NCI-H82 treated with DMSO at 0.1 percent for 48 hours (cell line): ENCODE measurements around the gene INTS11.

Experiments used
- DNase-seq: peaks from one replicate; lab custom pipeline; 2025; ENCODE audit not compliant: unreplicated experiment; lab: John Stamatoyannopoulos, UW

The INTS11 gene

DNA sequence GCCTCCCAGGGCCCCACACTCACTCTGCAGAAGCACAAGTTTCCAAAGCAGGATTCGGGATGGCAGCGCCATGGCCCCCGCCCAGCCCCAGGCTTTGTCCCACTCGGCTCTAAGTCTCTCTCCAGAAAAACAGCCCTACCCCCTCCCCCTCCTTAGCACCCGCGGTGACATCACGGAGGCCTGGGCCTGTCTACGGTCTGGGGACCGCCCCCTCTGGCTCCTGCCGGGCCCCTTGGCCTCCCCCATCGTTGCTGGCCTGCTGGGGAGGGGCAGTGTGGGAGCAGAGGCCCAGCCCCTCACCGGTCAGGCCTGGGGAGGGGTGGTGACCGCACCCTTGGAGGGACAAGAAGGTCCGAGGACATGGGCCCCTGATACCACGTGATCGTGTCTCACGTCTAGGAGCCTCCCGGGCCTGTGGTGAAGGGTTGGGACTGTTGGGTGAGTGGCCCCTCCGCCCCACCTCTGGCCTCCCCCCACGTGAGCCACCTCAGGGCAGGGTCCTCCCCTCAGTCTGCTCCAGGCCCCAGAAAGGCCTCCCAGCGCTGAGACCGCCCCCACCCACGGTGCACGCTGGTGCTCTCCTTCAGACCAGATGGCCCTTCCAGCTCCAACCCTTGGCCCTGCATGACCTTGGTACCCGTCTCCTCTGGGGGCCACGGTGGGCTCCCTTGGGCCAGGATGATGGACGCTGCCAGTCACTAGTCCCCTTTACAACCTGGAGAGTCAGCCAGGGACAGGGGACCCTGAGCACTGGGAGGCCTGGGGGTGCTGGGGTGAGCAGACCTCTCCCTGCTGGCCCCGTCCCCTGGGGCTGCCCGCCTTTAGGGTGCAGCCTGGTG lies 34.2 kb upstream of the INTS11 start, which contains the start of gene MXRA8:
MXRA8 (minus strand) TSS at position 123 of the 839 bp plus-strand sequence; CDS start at position 72, 51 bp downstream.
- peak; percentile 90 for DNase-seq

DNA sequence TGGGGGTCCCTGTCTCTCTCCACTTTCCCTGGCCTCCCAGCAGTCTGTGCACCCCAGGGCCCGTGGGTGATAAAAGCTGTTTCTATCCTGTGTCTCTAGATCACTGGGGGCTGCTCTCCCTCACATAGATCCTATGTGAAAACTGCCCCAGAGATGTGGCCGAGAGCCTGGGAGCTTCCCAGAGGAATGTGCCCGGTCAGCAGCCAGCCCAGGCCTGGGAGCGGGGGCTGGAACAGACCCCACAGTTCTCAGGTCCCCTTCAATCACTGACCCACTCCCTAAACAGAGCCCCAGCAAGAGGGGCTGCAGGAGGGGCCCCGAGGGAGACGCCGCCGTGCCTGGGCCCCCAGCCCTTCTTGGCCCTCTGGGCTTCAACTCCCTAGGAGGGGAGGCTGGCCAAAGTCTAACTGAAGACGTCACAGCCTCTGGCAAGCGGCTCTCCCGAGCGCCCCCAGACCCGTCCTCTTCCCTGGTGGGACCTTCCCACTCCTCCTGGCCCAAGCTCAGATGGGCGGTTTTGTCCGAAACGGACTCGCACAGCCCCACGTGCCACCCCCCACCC lies 33.5 kb upstream of the INTS11 start:
- DNase-seq: no peak

DNA sequence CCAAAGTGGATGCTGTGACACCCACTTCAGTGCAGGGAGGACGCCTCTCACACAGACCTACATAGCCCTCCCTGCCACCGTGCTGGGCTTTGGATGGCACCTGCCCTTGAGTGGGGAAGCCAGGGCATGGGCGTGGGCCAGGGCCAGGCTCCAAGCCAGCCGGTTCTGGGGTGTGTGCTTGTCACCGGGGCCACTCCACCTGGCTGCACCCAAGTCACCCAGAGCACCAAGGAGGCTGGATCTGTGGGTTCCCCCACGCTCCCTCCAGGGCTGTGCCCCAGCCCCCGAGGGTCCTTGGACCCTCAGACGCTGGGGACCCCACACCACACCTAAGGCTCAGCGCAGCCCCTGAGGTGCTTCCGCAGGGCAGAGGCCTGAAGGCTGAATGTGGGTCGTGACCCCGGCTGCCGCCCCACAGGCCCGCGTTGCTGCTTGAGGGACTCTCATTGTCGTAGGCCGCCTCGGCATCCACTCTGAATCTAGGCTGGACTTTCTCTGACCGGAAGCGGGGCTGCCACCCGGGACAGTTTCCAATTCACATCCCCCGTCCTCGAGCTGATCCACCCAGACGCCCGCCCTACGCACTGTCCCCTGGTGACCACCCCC lies 32.4 kb upstream of the INTS11 start:
- no peak for DNase-seq

DNA sequence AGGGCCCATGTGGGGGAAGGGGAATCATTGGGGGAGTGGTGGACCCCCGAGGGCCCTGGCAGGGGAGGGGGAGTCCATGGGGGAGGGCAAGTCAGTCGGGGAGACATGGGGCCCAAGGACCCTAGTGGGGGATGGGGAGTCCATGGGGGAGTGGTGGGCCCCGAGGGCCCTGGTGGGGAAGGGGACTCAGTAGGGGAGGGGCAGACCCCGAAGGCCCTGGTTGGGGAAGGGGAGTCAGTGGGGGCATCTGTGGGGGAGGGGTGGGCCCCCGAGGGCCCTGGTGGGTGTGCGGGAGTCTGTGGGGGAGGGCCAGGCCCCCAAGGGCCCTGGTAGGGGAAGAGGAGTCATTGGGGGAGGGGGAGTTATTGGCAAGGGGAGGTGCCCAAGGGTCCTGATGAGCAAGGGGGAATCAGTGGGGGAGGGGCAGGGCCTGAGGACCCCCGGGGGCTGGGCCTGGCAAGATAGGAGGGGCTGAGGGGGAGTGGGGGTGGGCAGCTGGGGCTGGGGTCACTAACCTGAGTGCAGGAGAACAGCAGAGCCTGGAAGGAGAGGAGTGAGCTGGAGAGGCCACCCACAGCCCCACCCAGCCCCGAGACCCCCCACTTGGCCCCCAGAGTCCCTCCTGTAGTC lies 31.8 kb upstream of the INTS11 start:
- no peak for DNase-seq

DNA sequence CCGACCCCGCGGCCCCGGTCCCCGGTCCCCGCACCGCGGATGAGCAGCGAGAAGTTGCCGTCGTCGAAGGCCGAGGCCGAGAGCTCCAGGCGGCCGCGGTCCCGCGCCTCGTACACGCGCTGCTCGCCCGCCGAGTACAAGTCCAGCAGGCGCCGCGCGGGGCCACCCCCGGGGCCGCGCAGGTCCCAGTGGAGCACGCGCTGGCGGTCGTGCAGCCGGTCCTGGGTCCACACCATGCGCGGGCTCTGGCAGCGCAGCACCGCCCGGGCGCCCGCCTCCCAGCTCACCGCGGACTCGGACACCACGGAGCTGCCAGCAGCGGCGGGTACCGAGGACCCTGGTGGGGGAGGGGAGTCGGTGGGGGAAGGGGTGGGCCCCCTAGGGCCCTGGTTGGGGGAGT lies 31.0 kb upstream of the INTS11 start:
- DNase-seq: no peak

DNA sequence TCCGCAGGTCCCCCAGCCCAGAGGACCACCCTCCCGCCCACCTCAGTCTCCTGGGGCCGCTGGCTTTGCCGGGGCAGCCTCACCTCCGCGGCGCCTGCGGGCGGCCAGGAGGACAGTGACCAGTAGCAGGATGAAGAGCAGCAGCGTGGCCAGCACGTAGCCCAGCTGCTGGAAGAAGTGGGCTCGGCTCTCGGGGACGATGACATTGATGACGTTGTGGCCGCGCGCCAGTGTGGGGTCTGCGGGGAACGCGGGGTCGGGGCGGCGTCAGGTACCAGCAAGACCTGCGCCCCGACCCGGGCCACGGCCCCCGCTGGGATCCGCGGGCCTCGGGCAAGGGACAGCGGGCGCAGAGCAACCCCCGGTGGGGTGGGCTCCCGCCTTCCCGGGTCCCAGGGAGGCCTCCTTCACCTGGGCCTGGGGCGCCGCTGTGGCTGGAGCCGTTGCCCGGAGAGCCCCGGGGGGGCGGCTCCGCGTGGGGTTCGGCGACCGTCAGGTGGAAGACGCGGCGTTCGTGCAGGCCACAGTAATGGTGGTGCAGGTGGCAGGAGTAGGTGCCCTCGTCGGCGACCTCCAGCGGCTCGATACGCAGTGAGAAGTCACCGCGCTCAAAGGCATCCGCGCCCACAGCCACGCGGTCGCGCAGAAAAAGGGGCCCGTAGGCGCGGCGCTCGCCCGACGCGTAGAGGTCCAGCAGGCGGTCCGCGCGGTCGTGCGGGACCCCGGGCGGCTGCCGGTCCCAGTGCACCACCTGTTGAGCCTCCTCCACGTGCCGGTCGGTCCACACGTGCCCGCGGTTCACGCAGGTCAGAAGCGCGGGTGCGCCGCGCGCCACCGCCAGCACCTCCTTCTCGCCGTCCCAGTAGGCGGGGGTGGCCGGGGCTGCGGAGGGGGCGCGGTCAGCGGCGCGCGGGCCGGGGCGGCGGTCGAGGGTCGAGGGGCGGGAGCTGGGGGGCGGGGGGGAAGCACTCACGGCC lies 30.1 kb upstream of the INTS11 start:
- no peak for DNase-seq

DNA sequence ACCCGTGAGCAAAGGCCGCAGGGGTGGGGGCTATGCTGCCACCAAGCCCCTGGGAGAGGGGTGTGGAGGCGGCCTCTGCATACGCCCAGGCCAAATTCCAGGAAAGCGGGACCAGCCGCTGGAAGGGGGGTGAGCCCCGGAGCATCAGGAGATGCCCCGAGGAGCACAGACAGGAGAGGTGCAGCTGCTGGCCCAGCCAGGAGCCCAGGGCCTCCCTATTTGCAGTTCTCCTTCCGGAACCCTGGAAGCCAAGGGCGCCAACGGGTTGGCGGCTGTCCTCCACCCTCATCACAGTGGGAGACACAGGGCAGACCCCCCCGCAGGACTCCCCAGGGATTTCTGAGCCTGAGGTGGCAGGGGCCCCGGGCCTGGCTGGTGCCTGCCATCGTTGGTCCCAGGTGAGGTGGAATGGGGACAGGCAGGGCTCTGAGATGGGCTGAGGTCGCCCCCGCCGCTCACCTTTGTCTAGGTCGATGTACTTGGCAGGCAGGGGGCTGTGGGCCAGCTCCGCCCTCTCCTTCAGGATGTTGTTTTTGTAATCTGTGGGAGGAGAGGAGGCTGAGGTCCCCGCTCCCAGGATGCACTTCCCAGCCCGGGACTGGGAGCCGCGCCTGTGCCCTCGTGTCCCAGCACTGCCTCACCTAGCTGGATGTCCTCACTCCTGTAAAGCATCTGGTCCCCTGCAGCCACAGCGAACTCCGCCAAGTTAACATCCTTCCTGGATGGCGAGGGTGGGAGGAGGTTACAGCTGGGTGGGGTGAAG lies 29.1 kb upstream of the INTS11 start:
- no peak for DNase-seq

DNA sequence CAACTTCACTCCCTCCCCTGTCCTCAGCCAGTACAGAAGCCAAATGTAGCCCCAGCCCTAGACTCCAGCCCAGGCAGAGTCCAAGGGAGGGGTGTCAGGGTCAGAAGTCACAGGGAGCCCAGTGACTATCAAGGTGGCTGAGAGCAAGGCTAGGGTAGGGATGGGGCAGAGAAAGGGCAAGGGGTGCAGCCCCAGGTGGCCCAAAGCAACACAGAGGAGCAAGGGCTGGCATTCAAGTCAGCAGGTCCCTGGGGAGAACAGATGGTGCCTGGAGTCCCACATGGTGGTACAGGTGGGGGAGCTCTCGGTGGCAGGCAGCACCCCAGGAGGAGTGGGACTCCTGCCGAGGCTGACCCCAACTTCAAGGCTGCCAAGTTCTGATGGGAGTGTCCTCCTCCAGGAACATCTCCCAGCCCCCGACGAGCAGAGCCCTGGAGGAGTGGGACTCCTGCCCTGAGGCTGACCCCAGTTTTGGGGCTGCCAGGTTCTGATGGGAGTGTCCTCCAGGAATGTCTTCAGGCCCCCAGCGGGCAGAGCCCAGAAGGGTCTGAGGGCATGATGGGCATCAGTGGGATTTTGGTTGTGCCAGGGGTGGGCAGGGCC lies 28.4 kb upstream of the INTS11 start:
- peak; percentile 26 for DNase-seq

DNA sequence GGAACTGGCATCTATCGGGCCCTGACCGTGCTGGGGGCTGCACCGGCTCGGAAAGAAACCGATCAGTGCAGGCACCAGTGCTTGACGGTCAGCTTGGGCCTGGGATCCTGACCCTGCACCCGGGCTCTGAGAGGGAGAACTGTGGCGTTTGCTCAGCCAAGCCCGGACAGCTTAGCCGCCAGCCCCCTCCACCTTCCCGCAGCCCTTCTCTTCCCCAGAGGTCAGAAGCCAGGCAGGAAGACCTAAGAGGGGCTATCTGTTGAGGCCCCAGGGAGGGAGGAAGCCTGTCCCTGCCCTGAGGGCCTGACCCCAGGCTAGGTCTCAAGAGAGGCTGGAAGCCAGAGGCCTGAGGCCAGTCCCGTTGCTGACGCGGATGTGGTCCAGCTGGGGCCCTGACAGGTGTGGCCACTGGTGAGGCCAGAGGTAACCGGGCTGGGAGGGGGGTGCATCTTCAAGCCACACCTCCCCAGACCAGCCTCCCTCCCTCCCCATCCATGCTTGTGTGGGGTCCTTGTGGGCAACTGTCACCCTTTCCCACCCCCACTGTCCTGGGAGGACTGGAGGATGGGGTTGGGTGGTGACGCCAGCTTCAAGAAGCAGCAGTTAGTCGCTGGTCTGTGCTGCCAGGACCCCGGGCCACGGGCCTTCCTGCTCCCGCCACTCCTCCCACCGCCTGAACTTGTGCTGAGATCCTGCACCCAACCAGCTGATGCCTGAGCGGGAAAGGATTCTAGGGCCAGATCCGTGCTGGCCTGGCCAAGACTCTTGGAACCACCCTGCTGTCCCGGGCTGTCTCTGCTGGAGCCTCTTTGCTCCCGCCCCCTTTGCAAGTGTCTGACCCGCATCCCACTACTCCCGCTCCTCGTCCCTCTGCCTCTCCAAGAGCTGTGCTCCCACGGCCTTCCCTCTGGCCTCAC lies 27.3 kb upstream of the INTS11 start:
- no peak for DNase-seq

DNA sequence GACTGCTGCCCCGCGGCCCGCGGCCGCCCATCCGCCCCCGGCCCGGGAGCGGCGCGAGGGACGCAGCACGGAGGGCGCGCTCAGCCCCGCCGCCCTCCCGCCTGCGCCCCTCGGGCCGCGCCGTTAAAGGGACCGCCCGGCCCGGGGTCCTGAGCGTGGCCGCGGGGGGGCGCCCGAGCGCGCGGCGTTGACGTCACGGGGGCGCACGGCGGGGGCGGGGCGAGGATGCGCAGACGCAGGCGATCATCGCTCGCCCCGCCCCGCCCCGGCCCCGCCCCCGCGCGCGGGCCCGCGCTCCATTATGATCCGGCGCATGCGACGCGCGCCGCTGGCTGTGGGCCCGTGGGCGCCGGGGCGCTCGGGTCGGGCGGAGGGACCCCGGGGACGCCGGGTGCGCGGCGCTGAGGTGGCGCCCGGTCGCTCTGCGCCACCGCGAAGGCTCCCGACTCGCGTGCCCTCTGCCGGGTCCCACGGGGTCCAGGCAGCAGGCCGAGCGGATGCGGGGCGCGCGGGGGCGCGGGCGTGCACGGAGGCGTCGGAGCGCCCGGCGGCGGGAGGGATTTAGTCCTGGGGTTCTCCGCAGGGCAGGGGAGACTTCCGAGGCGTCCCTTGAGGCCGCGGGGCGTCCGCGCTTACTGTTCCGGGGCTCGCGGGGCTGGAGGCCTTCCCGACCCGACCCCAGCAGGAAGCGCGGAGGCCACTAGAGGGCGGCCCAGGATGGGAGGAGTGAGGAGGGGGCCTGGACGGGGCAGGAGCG lies 25.0 kb upstream of the INTS11 start, which contains the start of gene DVL1:
DVL1 (minus strand) TSS at position 163 of the 757 bp plus-strand sequence. CDS start 353 bp downstream, outside the sequence.
- DNase-seq: no peak

DNA sequence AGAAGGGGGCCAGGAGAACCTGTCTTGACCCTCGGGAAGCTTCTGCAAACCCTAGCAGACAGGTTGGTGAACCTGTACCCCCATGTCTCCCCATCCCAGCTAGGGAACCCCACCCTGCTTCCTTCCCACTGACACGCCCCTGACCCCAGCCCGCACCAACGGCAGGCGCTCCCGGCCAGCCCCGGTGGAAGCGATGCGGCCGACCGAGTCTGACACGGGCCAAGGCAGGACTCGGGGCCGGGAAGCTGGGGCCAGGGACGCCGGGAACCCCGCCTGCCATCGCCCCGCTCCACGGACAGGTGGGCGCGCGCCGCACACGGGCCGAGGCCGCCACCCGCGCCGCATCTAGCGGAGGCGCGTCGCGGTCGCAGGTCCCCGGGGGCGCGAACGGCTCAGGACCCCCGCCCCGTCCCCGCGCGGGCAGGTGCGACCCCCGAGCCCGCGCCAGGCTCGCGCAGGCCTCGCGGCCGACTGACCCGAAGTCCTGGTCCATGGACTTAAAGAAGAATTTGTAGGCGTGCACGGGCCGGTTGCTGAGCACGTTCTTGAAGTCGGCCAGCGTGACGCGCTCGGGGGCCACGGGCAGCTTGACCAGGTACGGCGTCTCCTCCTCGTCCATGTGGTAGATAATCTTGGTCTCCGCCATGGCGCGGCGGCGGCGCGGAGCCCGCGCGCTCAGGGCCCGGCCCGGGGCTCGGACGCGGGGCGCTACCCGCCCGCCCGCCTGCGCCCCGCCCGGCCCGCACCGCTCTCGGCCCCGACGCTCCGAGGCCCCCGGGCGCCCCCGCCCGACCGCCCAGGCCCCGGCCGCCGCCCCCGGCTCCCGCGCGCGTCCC lies 24.2 kb upstream of the INTS11 start:
- no peak for DNase-seq

DNA sequence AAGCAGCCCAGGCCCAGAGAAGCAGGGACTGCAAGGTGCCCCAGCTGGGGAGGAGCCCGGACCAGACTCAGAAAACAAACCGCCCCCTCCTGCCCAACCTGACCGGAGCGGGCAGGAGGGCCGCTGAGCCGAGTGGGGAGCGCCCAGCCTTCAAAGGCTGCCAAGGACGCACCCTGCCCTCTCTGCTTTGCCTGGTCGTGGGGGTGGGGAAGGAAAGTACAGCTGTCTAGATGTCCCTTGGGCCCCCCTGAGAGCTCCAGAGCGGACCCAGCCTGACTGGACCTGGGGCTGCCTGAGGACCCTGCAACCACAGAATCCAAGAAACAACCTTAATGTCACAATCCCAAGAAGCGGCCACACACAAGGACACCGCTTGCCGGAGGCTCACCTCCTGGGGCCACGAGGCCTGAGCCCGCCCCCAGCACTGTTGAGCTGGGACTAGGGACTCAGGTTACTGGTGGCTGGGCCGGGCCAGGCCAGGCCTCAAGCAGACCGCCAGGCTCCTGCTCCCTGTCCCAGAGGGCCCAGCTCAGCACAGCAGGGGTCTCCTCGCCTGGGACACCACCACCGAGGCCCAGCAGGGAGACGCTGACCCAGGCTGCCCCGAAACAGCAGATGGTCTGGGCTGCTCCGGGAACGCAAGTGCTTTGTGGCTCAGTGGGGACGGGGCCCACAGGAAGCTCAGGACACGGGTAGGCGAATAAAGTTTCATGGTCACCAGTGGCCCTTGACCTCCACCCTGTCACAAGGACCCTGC lies 23.4 kb upstream of the INTS11 start:
- no peak for DNase-seq

DNA sequence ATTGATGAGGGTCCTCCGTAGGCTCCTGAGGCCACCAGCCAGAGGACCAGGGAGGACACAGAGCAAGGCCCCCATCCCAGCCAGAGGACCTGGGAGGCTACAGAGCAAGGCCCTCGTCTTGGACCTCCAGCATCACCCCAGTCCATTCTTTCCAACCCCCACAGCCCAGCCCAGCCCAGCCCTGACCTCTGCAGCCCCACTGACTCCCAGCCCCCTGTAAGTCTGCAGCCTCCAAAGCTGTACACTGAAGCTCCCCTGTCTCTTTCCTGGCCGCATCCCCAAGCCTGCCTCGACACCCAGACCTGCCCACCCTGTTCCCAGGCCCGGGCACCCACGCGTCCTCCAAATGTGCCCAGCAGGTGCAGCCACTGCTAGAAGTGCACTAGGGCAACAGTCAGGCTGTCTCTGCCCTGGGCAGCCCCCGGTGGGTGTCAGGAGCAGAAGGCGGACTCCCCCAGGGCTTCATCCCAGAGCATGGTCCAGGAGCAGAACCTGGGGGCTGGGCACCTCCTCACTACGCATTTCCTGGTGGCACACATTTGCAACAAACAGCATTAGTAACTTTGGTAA lies 22.7 kb upstream of the INTS11 start:
- no peak for DNase-seq

DNA sequence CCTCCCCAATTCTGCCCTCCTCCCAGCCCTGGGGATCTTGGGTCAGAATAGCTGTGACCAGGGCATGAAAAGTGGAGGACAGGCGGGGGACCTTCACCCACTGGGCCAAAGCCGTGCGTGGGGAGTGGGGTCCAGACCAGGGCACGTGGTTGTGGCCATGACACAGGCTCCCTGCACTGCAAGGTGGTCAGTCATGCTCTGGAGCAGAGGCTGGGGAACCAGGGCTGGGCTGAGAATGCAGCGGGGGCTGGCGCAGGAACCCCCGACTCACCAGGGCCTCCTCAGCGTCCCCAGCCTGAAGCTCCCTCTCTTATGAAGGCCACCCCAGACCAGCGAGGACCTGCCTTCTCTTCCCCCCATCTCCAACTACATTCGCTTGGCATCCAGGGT lies 22.0 kb upstream of the INTS11 start:
- DNase-seq: no peak

DNA sequence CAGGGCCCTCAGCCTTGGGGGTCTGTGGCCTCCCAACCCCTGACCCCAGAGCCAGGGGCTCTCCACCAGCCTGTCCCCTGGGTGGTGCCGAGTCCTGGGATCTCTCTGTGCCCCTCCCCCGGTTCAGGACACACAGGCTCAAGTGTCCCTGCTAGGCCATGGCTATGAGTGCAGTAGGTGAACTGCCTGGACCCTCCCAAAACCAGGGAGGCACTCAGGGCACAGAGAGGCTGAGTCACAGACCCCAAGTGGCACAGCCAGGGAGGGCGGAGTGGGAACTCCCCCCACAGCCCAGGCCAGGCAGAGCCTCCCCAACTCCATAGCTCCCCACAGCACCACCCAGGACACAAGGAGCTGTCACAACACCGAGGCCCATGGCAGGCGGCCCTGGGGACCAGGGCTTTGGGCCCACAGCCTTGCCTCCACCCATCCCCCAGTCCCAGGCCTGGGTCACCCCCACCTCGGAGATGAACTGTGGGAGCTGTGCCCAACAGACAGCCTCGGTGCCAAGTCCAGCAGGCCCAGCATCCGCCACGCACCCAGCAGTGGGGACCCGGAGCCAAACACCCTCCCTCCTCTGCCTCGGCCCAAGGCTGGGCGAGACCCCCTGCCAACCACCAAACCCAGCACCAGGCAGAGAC lies 21.5 kb upstream of the INTS11 start:
- no peak for DNase-seq
